PFSK-1 (cell line): ENCODE results near the gene VPS37D.

Source experiments
- FOXP2 ChIP-seq: optimal IDR thresholded peaks from 2 replicates; pipeline ENCODE3; 2011; ENCODE audit warnings: borderline replicate concordance, control low read depth, inconsistent platforms; ENCODE audit not compliant: insufficient read depth; ENCODE audit errors: extremely low read length, extremely low read depth
- POLR2AphosphoS5 ChIP-seq: IDR thresholded peaks from 2 replicates; pipeline ENCODE4 v1.6.1; 2012; ENCODE audit warnings: low read depth, mild to moderate bottlenecking, control low read depth, low read length, moderate library complexity
- REST ChIP-seq, 2 experiments: IDR thresholded peaks; 2 replicates each; pipeline versions ENCODE4 v1.6.1 to v1.8.0; 2011 to 2012; ENCODE audit warnings: low read depth in 2 of 2, low read length in 2 of 2, control low read depth in 1 of 2, inconsistent platforms in 1 of 2, mild to moderate bottlenecking in 1 of 2, moderate library complexity in 1 of 2; ENCODE audit not compliant: insufficient read depth in 1 of 2
- SIN3A ChIP-seq: IDR thresholded peaks from 2 replicates; pipeline ENCODE4 v1.6.1; 2012; ENCODE audit warnings: mild to moderate bottlenecking, low read length, moderate library complexity, borderline replicate concordance; ENCODE audit not compliant: insufficient read depth
- TAF1 ChIP-seq: IDR thresholded peaks from 2 replicates; pipeline ENCODE4 v1.6.1; 2012; ENCODE audit warnings: low read length, control low read depth, borderline replicate concordance; ENCODE audit not compliant: insufficient read depth

VPS37D gene

GRCh38 chr7:73642834-73643233 is 24.8 kb upstream of the VPS37D start:
- TF ChIP-seq TAF1: no peak

DNA sequence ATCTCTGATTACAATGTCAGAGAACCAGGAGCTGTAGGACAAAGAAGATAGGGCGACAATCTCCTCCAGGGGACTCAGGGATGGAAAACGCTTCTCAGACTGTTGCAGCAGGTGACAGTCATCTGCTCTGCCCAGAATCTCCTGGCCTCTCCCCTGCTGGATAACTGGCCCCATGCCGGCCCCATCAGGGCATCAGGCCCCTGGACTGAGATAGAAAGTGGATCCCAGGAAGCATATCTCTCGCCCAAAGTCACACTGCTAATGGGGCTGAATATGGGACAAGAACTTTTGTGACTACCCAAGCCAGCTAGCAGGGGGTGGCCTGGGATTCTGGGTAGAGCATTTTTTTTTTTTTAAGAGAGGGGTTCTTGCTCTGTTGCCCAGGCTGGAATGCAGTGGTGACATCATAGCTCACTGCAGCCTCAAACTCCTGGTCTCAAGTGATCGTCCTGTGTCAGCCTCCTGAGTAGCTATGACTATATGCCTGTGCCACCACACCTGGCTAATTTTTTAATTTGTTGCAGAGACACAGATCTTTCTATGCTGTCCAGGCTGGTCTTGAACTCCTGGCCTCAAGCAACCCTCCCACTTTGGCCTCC is 22.8 kb upstream of the VPS37D start:
- TF ChIP-seq POLR2AphosphoS5 (no peak), REST (IDR thresholded peaks at IDR 0.05; ENCODE audit: insufficient read depth in 1 of 2, low read depth in 2 of 2, low read length in 2 of 2) (no peak), SIN3A (no peak), FOXP2 (no peak), TAF1 (no peak)

DNA sequence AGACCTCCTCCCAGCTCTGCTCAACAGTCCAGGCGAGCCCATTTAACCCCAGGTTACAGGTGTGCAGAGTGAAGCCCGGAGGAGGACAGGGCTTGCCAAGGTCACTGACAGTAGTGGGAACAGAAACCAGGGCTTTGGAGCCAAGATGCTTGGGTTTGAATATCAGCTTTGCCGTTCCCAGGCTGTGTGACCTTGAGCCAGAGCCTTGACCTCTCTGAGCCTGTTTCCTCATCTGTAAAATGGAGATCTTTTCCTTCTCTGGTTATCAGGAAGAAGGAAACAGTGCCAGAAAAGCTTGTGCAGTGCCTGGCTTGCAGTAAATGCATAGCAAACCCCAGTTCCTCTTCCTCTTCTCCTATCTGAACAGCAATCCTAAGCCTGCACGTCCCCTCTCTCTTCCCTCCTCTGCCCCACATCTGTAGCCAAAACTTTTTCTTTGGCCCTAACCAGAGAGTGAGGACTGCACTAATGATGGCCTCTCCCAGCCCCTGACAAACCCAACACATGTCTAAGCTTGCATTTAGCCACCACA is 21.9 kb upstream of the VPS37D start:
- no peak for TF ChIP-seq SIN3A
- TF ChIP-seq POLR2AphosphoS5: no peak
- TF ChIP-seq FOXP2: no peak
- TF ChIP-seq TAF1: no peak

- no peak for TF ChIP-seq SIN3A
- TF ChIP-seq REST (IDR thresholded peaks at IDR 0.05; ENCODE audit: insufficient read depth in 1 of 2, low read depth in 2 of 2, low read length in 2 of 2): no peak
- TF ChIP-seq TAF1: no peak
- no peak for TF ChIP-seq FOXP2
- TF ChIP-seq POLR2AphosphoS5: no peak
Measured at GRCh38 chr7:73646785-73647724, 20.6 kb upstream of the VPS37D start.

GRCh38 chr7:73647725-73648592 is 19.7 kb upstream of the VPS37D start:
- TF ChIP-seq POLR2AphosphoS5 (no peak), TAF1 (no peak), REST (IDR thresholded peaks at IDR 0.05; ENCODE audit: insufficient read depth in 1 of 2, low read depth in 2 of 2, low read length in 2 of 2) (no peak), FOXP2 (no peak), SIN3A (no peak)
